Muscle of leg (tissue), 11 donors: ENCODE results near the gene LCE1E. TPM values are rescaled to one million over a fixed set of nuclear protein-coding genes. Genes with fewer than 3 reads are reported as not detected.

Experiments used
- DNase-seq: peaks from one replicate; pipeline ENCODE4 v3.0.0; 2013
- H3K27ac ChIP-seq: one replicate; pipeline ENCODE4 v1.5.1; 2013; ENCODE audit warnings: mild to moderate bottlenecking, low read length, control low read depth
- H3K27me3 ChIP-seq: one replicate; pipeline ENCODE4 v1.6.1; 2013; ENCODE audit warnings: low read length; ENCODE audit not compliant: control insufficient read depth, insufficient read depth
- H3K36me3 ChIP-seq: one replicate; pipeline ENCODE4 v1.6.1; 2013; ENCODE audit warnings: low read length; ENCODE audit not compliant: control insufficient read depth, insufficient read depth
- H3K4me1 ChIP-seq: one replicate; pipeline ENCODE4 v1.6.1; 2013; ENCODE audit warnings: low read length; ENCODE audit not compliant: control insufficient read depth, insufficient read depth
- H3K4me3 ChIP-seq: one replicate; pipeline ENCODE4 v1.5.1; 2013; ENCODE audit warnings: low read length, control low read depth
- H3K9me3 ChIP-seq: replicated peaks from 2 replicates; pipeline ENCODE4 v1.6.1; 2013; ENCODE audit warnings: low read depth, low read length; ENCODE audit not compliant: control insufficient read depth
- WGBS: methylation state at CpG from one replicate; pipeline ENCODE4 v1.1.5; 2013; ENCODE audit warnings: missing lambda C conversion rate; ENCODE audit not compliant: insufficient coverage; 5-methylcytosine and 5-hydroxymethylcytosine counted together
- polyA plus RNA-seq, 8 donors: library from polyadenylated mRNA; unstranded; fragments of 120-200 nt; gene quantifications; one replicate each; pipeline versions ENCODE4 v1.2.1 to v1.2.3, GENCODE V29; 2013; ENCODE audit warnings: inconsistent platforms in 1 of 8, low replicate concordance in 1 of 8; ENCODE audit not compliant: insufficient read length in 8 of 8, insufficient read depth in 1 of 8
- total RNA-seq: library from RNA; stranded (reverse); fragments of 120-200 nt; gene quantifications from one replicate; pipeline ENCODE4 v1.2.4, GENCODE V29; 2013

Gene LCE1E
- total and polyA plus RNA-seq, 9 donors, result not detected

GRCh38 chr1:152777510-152778137, 8.4 kb upstream of the LCE1E start:
- Histone ChIP-seq H3K27me3 (no peaks in the 10 kb centered on the region), H3K27ac (no peak overlapping the region), H3K4me3 (no peak overlapping the region), H3K9me3 (peaks cover 10% of the 10 kb centered on the region), H3K36me3 (no peaks in the 10 kb centered on the region), H3K4me1 (no peaks in the 10 kb centered on the region)
- DNase-seq, result no peak
- no CpG with 5 or more reads among the region's 4 CpGs for WGBS

GRCh38 chr1:152783095-152783494, 3.0 kb upstream of the LCE1E start:
- H3K36me3 ChIP-seq, result no peaks in the 10 kb centered on the region
- WGBS, result 100% methylated on average over 1 of the region's 2 CpGs
- H3K27me3 ChIP-seq, result no peaks in the 10 kb centered on the region
- H3K4me1 ChIP-seq, result no peaks in the 10 kb centered on the region
- no peak for DNase-seq
- no peak overlapping the region for H3K4me3 ChIP-seq
- H3K9me3 ChIP-seq, result no peaks in the 10 kb centered on the region
- no peak overlapping the region for H3K27ac ChIP-seq

GRCh38 chr1:152795686-152796085, 9.6 kb downstream of the LCE1E start:
- 75% methylated on average over 2 of the region's 4 CpGs for WGBS
- Histone ChIP-seq H3K9me3 (no peaks in the 10 kb centered on the region), H3K27me3 (no peaks in the 10 kb centered on the region), H3K27ac (no peak overlapping the region), H3K36me3 (no peaks in the 10 kb centered on the region), H3K4me1 (no peaks in the 10 kb centered on the region), H3K4me3 (no peak overlapping the region)
- DNase-seq, result no peak

GRCh38 chr1:152796421-152796820, 10.4 kb downstream of the LCE1E start, which contains the start of gene LCE1D:
Gene LCE1D, plus strand, starts transcription at chr1:152796721. Its CDS starts 1,074 bp downstream, at chr1:152797795.
- Histone ChIP-seq H3K27ac (no peak within 1 kb of the TSS), H3K4me3 (no peak within 1 kb of the TSS), H3K36me3 (no peaks in the 10 kb centered on the region), H3K4me1 (no peaks in the 10 kb centered on the region), H3K27me3 (no peaks in the 10 kb centered on the region), H3K9me3 (no peaks in the 10 kb centered on the region)
- DNase-seq, result no peak
- 25% methylated on average over 1 of the region's 3 CpGs for WGBS

- Histone ChIP-seq H3K27ac (no peak overlapping the region), H3K4me3 (no peak overlapping the region), H3K9me3 (no peaks in the 10 kb centered on the region), H3K4me1 (no peaks in the 10 kb centered on the region), H3K36me3 (no peaks in the 10 kb centered on the region), H3K27me3 (no peaks in the 10 kb centered on the region)
- DNase-seq, result no peak
- 86% methylated on average over 1 of the region's 1 CpG for WGBS
Measured at GRCh38 chr1:152801333-152801732, 15.3 kb downstream of the LCE1E start.

- Histone ChIP-seq H3K9me3 (no peaks in the 10 kb centered on the region), H3K27me3 (no peaks in the 10 kb centered on the region), H3K4me1 (no peaks in the 10 kb centered on the region), H3K27ac (no peak within 1 kb of the TSS), H3K36me3 (no peaks in the 10 kb centered on the region), H3K4me3 (no peak within 1 kb of the TSS)
- no CpG with 5 or more reads among the region's 3 CpGs for WGBS
- DNase-seq, result no peak
Measured at GRCh38 chr1:152806576-152806975, 20.5 kb downstream of the LCE1E start, which contains the start of gene LCE1C. Gene LCE1C, minus strand, starts transcription at chr1:152806651. Its CDS starts 1,173 bp downstream, at chr1:152805478.

GRCh38 chr1:152811050-152811449, 25.0 kb downstream of the LCE1E start:
- Histone ChIP-seq H3K9me3 (no peaks in the 10 kb centered on the region), H3K27me3 (no peaks in the 10 kb centered on the region), H3K4me3 (no peak overlapping the region), H3K36me3 (no peaks in the 10 kb centered on the region), H3K4me1 (no peaks in the 10 kb centered on the region), H3K27ac (no peak overlapping the region)
- 75% methylated on average over 2 of the region's 2 CpGs for WGBS
- no peak for DNase-seq

GRCh38 chr1:152811671-152812070, 25.6 kb downstream of the LCE1E start, which contains the start of gene LCE1B:
Gene LCE1B, plus strand, starts transcription at chr1:152811971. Its CDS starts 476 bp downstream, at chr1:152812447.
- no peak for DNase-seq
- H3K27me3 ChIP-seq, result no peaks in the 10 kb centered on the region
- no CpG with 5 or more reads among the region's 2 CpGs for WGBS
- H3K36me3 ChIP-seq, result no peaks in the 10 kb centered on the region
- H3K27ac ChIP-seq, result no peak within 1 kb of the TSS
- no peaks in the 10 kb centered on the region for H3K4me1 ChIP-seq
- H3K9me3 ChIP-seq, result no peaks in the 10 kb centered on the region
- H3K4me3 ChIP-seq, result no peak within 1 kb of the TSS

- no peaks in the 10 kb centered on the region for H3K9me3 ChIP-seq
- DNase-seq, result no peak
- H3K27ac ChIP-seq, result no peak overlapping the region
- H3K4me1 ChIP-seq, result no peaks in the 10 kb centered on the region
- H3K36me3 ChIP-seq, result no peaks in the 10 kb centered on the region
- no peak overlapping the region for H3K4me3 ChIP-seq
- WGBS, result 80% methylated on average over 4 of the region's 6 CpGs
- no peaks in the 10 kb centered on the region for H3K27me3 ChIP-seq
Measured at GRCh38 chr1:152817309-152817708, 31.3 kb downstream of the LCE1E start.

GRCh38 chr1:152823294-152823693, 37.2 kb downstream of the LCE1E start:
- no peak overlapping the region for H3K27ac ChIP-seq
- WGBS, result no CpG with 5 or more reads among the region's 5 CpGs
- no peak overlapping the region for H3K4me3 ChIP-seq
- no peaks in the 10 kb centered on the region for H3K9me3 ChIP-seq
- peaks cover 2% of the 10 kb centered on the region for H3K27me3 ChIP-seq
- no peak for DNase-seq
- H3K36me3 ChIP-seq, result no peaks in the 10 kb centered on the region
- H3K4me1 ChIP-seq, result no peaks in the 10 kb centered on the region

- peaks cover 2% of the 10 kb centered on the region for H3K27me3 ChIP-seq
- DNase-seq, result no peak
- no peaks in the 10 kb centered on the region for H3K9me3 ChIP-seq
- no peaks in the 10 kb centered on the region for H3K36me3 ChIP-seq
- H3K4me3 ChIP-seq, result no peak overlapping the region
- H3K4me1 ChIP-seq, result no peaks in the 10 kb centered on the region
- H3K27ac ChIP-seq, result no peak overlapping the region
Measured at GRCh38 chr1:152824964-152825363, 38.9 kb downstream of the LCE1E start.
